Measurements from ENCODE around the gene GSK3B.

The GSK3B gene

DNA sequence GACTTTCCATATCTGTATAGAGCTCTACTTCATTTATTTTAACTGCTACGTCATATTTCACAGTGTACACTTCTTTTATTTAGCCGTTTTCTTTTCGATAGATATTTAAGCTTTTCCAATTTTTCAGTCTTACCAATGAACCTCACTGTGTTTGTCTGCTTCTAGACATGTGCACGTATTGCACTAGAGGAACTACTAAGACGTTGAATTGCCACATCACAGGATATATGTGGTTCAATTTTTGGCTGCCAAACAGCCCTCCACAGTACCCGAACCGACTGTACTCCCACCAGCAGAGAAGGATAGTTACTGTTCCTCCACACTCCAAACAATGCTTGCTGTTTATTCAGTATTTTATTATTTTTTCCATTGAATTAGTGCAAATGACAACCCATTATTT is 310.4 kb downstream of the GSK3B start:
- TF ChIP-seq, protein P1, sequence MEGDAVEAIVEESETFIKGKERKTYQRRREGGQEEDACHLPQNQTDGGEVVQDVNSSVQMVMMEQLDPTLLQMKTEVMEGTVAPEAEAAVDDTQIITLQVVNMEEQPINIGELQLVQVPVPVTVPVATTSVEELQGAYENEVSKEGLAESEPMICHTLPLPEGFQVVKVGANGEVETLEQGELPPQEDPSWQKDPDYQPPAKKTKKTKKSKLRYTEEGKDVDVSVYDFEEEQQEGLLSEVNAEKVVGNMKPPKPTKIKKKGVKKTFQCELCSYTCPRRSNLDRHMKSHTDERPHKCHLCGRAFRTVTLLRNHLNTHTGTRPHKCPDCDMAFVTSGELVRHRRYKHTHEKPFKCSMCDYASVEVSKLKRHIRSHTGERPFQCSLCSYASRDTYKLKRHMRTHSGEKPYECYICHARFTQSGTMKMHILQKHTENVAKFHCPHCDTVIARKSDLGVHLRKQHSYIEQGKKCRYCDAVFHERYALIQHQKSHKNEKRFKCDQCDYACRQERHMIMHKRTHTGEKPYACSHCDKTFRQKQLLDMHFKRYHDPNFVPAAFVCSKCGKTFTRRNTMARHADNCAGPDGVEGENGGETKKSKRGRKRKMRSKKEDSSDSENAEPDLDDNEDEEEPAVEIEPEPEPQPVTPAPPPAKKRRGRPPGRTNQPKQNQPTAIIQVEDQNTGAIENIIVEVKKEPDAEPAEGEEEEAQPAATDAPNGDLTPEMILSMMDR (IDR thresholded peaks at IDR 0.05; ENCODE audit: low read depth, low read length, missing control alignments): no peak
- in situ Hi-C loops (cut with HindIII; ENCODE audit: low sequenced_read_pairs): no loop called here
- no peak overlapping the region for H3K4me3 ChIP-seq (ENCODE audit: low read depth, low read length)
- no peak for DNase-seq (ENCODE audit: low read depth)

DNA sequence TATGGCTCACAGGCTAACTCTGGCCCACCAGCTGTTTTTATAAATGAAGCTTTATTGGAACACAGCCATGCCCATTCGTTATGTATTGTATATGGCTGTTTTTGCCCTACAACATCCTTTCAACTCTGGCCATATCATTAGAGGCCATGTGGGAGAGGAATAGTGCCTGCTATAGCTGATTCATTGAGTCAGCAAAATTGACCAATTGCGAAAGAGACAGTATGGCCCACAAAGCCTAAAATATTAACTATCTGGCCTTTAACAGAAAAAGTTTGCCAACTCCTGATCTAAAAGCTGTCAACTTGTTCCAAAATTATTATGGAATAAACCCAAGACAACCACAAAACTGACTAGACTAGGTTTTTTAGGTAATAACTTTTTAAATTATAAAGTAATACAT is 311.0 kb downstream of the GSK3B start:
- no peak overlapping the region for H3K4me3 ChIP-seq (ENCODE audit: low read depth, low read length)
- in situ Hi-C loops (cut with HindIII; ENCODE audit: low sequenced_read_pairs): no loop called here
- DNase-seq (ENCODE audit: low read depth): no peak
- TF ChIP-seq, protein P1 (IDR thresholded peaks at IDR 0.05; ENCODE audit: low read depth, low read length, missing control alignments): no peak

DNA sequence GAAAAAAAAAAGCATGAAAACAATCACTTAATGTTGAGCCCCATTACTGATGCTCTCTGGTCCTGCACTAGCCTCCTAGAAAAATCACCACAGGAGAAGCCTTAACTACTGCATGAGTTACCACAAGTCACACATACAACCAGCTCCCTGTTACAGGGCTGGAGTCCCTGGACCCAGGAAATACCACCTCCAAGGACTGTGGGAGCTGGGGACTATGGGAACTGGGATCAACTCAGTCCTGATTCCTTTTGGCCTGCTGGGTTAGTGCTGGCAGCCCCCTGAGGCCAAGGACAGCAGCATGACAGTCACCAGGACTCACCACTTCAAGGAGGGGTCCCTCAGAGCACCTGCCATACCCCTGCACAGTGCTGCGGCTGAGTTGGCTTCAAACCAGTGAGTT is 311.8 kb downstream of the GSK3B start:
- TF ChIP-seq, protein P1 (IDR thresholded peaks at IDR 0.05; ENCODE audit: low read depth, low read length, missing control alignments): no peak
- no peak overlapping the region for H3K4me3 ChIP-seq (ENCODE audit: low read depth, low read length)
- DNase-seq (ENCODE audit: low read depth): no peak
- in situ Hi-C loops (cut with HindIII; ENCODE audit: low sequenced_read_pairs): no loop called here

GRCh38 chr3:119781330-119782198 is 312.7 kb downstream of the GSK3B start, which contains the start of gene NR1I2:
NR1I2 (plus strand) TSS chr3:119782101.
- DNase-seq (ENCODE audit: low read depth): no peak
- no peak within 1 kb of the TSS for H3K4me3 ChIP-seq (ENCODE audit: low read depth, low read length)
- in situ Hi-C loops (cut with HindIII; ENCODE audit: low sequenced_read_pairs): no loop called here
- TF ChIP-seq, protein P1 (IDR thresholded peaks at IDR 0.05; ENCODE audit: low read depth, low read length, missing control alignments): no peak

- no peak for DNase-seq (ENCODE audit: low read depth)
- in situ Hi-C loops (cut with HindIII; ENCODE audit: low sequenced_read_pairs): no loop called here
Observed at GRCh38 chr3:119779731-119780383, 314.4 kb downstream of the GSK3B start.

DNA sequence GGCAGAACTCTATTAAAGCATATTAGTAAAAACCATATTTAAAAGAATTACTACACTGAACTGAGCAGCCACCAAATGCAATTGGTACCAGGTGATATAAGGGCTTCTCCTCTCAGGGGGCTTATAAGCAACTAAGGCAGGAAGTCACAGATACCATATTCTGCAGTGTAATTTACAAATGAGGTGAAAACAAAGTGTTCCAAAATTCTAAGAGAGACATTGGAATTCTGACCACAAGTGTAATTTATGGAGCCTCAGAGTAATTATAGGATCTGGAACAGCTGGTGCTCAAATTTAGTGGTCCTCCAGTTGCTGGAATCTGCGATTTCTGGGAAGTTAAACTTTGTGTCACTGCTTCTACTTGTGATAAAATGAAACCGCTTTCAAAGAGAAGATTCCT is 315.4 kb downstream of the GSK3B start:
- in situ Hi-C loops (cut with HindIII; ENCODE audit: low sequenced_read_pairs): no loop called here
- DNase-seq (ENCODE audit: low read depth): no peak
- TF ChIP-seq, protein P1 (IDR thresholded peaks at IDR 0.05; ENCODE audit: low read depth, low read length, missing control alignments): no peak
- H3K4me3 ChIP-seq (ENCODE audit: low read depth, low read length): no peak overlapping the region

More at GRCh38 chr3:119779731-119780383, 314.4 kb downstream of the GSK3B start:
- TF ChIP-seq, protein P1 (IDR thresholded peaks at IDR 0.05; ENCODE audit: low read depth, low read length, missing control alignments): no peak
- H3K4me3 ChIP-seq (ENCODE audit: low read depth, low read length): no peak overlapping the region
